ENCODE results near the gene CCDC158.
"Not testable (repeated sequence)": the region's sequence is repeated elsewhere in the genome, so short reads cannot be mapped to it uniquely, and the experiment has no call there.

CCDC158 gene

DNA sequence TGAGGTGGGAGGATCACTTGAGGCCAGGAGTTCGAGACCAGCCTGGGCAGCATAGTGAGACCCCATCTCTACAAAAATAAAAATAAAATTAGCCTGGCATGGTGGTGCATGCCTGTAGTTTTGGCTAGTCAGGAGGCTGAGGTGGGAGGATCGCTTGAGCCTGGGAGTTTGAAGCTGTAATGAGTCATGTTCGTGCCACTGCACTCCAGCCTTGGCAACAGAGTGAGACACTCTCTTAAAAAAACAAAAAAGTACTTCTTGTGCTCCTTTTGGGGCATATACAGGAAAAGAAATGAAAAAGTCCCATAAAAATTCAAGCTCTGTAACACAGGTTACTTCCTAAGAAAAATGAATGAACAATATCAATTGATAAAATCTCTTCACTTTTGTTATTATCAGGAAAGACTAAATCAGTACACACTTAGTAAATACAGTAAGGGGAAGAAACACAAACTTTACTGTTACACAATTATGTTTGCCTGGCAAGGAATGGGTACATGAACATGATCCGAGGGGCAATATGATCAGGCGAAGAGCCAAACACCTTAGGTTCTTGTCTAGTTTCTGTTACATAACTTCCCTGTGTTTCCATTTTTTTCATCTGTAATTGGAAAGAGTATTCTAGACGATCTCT lies 46.9 kb downstream of the CCDC158 start:
- DNase-seq (ENCODE audit: low spot score), result no peak

DNA sequence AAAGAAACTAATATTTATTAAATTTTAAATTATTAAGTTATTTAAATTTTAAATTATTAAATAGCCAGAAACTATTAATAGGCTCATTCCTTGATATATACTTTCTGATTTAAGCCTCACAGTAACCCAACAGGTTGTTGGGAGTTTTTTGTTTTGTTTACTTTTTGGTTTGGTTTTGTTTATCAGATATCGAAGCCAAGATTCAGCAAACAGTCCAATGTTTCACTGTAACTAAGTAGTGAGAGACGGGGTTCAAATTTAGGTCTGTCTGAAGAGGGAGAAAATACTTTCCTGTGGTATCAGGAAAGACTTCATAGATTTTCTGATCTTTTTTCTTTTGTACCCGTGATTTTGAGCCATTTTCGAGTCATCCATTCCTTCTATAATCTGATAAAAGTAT lies 54.2 kb downstream of the CCDC158 start:
- no peak for DNase-seq (ENCODE audit: low spot score)

DNA sequence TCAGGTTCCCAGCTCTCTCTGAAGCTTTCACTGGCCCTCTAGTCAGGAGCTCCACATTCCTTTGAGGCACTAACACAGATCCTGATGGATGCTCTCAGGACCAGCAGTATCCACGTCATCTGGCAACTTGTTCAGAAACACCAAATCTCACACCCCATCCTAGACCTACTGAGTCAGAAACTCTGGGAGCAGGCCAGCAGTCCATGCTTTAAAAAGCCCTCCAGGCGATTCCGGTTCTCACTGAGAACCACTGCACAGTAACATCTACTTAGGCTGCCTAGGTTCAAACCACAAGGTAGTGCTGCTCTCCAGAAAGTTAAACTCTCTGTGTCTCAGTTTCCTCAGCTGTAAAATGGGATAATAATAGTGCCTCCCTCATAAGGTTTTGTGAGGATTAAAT lies 55.3 kb downstream of the CCDC158 start:
- no peak for DNase-seq (ENCODE audit: low spot score)

DNA sequence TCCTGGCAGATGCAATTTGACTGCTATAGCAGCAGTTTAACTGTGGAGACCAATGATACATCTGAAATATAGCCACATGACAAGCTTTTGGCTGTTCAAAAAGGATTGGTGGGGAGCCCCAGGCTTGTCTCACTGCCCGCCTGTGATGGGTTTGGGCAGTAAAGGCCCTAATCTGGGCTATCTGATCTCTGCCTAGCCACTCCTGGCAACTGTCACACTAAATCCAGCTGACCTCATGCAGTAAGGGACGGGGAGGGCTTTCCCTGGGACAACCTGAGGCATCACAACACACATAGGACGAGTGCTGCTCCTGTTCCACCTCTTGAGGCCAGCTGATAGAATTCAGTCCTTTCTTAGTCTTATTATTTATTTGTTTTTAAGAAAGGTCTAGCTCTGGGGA lies 56.2 kb downstream of the CCDC158 start:
- DNase-seq (ENCODE audit: low spot score), result no peak

DNA sequence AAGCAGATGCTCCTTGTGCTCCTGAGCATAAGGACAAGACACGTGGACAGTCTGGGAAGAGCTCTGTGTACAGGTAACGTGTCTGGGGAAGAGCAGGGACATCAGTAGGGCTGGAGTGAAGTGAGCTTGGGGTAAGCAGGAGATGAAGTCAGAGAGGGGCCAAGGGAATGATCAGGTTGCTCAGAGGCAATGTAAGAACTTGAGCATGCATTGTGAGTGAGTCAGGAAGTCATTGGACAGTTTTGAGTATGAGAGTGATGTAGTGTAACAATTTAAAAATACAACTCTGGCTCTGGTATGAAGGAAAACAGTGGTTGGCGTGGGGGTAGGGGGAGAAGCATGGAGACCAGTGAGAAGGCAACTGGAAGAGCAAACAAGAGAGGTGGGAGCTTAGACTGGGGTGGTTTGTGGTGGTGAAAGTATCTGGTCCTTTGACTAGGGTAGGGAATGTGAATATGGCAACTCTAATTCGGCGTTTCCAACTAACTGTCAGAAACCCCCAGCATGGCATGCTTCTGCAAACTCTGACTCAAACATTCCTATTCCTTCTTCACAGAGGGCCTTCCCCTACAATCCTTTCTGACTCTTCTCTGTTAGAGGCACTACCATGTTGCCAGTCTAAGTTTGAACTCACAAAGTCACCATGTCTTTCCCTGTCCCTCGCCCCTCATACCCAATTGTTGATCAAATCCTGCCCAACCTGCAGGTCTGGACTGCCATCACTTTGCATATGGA lies 57.2 kb downstream of the CCDC158 start:
- DNase-seq (ENCODE audit: low spot score), result no peak

DNA sequence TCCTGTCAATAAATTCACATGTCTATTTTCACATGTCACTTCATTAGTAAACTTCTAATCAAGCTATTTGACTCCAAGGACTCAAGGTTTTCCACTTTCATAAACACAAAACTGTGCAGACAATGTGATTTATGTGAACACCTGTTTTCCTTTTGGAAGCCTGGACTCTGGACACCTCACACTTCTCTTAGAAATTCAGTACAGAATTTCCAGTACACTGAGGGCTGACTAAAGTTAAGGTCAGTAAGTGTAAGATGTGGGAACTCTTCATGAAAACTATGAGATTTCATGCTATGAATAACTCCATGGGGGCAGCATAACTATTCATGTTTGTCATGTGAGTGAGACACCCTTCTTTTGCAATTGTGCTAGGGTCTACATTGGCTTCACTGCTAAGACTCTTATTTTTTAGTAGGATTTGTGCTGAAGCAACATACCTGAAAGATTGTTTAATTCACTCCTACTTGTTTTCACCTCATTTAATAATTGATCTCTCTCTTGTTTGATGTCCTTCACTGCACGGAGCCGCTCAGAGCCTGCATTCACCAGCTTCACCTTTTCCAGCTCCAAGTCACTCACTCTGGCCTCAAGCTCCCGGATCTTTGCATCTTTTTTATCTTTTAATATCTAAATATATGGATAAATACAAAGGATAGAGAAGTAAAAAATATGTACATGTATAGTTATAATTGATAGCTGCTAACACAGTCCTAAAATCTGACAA lies 59.1 kb downstream of the CCDC158 start:
- no peak for DNase-seq (ENCODE audit: low spot score)

DNA sequence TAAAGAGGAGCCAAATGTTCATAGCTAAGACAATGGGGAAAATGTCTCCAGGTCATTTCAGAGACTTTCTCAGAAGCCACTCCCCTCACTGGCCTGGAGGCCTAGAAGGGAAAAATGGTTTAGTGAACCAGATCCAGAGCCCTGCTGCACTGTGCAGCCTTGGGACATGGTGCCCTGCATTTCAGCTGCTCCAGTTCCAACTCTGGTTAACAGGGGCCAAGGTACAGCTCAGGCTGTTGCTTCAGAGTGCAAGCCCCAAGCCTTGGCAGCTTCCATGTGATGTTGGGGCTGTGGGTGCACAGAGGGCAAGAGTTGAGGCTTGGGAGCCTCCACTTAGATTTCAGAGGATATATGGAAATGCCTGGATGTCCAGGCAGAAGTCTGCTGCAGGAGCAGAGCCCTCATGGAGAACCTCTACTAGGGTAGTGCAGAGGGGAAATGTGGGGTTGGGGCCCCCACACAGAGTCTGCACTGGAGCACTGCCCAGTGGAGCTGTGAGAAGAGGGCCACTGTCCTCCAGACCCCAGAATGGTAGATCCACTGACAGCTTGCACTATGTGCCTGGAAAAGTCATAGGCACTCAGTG lies 61.0 kb downstream of the CCDC158 start:
- not testable (repeated sequence) for DNase-seq (ENCODE audit: low spot score)

DNA sequence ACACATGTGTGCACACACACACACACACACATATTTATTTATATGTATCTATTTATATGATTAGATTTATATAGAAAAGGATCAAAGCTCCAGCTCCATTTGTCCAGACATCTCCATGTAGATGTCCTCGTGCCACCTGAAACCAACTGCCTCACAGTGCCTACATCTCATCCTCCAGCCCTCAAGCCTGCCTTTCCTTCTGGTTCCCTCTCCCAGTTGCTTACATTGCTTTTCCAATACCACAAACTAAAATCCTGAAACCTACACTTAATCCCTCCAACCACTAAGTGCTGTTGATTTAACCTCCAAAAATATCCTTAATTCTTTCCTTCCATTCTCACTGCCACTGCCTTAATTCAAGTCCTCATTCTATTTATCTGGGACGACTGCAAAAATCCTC lies 63.0 kb downstream of the CCDC158 start:
- no peak for DNase-seq (ENCODE audit: low spot score)

DNA sequence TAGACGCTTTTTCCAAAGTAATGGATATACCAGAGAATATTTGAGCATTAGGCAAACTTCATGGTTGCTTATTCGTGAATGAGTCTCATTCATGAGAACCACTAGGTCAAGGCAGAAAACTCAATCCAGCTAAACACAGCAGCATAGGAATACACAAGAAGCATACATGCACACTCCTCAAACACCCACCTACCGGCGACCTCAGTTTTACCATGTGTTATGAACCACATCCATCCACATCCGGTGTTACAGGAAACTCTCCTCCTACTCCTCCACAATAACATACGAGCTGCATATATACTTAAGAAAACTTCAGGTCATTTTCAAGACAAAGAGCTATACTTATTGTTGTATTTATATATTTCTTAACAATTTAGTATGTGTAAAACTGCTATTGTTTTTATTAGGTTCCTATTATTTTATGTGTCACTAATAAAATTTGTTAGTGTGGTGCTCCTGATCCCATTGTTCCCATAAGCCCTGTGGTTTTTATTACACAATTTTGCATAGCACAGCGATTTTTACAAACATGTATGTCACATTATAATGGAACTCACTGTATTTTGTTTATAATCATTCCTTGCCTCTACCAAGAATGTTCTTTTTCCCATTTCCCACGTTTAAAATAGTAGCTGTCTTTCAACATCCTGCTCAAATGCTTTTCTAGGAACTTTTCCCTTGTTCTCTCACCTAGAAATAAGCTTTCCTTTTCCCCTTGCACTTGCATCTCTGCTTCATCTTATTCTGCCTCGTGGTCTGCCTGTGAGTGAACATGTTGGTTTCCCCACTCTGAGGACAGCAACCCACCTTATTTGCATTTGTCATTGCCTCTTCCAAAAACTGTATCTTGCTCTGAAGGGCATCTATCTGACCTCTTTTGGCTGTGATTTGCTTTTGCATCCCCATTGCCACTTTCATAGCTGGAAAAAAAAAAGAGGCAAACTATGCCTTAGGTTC lies 66.1 kb downstream of the CCDC158 start:
- DNase-seq (ENCODE audit: low spot score), result no peak

DNA sequence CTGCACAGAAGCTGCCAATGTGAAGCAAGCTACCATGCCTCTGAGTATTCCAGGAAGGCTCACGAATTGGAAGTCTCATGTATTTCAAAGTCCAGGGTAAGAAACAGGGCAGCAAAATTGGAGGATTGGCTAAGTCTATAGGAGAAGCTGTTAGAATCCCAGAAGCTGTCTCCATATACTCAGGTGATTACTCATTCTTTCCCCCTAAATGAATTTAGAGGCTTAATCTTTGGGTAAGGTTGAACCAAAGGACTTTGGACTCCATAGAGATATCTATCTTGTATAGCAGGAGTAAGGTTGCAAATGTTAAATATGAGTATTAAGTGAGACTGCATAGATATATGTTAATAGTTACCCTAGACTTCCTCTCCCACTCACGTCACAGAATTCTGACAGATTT lies 78.1 kb downstream of the CCDC158 start:
- DNase-seq (ENCODE audit: low spot score), result no peak

DNA sequence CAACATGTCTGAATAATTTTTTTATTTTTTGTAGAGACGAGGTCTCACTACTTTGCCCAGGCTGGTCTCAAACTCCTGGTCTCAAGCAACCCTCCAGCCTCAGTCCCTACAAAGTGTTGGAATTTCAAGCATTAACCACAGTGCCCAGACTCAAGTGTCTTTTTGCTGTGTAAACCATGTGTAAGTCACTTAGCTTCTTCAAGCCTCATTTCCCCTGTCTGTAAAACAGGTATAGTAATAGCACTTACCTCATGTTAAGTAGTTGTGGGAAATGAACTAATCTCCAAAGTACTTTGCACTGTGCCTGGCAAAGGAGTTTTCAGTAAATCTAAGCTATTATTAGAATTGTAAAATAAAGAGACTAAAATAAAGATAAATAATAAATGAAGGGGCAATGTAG lies 78.8 kb downstream of the CCDC158 start:
- DNase-seq (ENCODE audit: low spot score), result no peak

DNA sequence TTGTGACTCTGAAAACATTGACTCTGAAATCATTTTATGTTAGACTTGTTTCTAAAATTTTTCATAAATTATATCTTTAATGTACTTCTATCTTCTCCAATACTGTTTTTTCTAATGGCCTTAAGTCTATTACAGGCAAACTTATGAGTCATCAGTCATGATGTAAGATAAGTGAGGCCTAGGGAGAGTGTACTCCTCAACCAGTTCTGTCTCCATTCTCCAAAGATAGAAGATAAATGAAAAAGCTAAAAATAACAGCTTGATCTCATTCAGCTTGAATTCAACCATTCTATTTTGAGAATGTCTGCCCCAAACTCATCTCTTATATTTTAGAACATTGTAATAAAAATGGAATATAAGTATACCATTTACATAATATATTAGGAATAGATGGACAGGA lies 79.9 kb downstream of the CCDC158 start:
- DNase-seq (ENCODE audit: low spot score), result no peak

DNA sequence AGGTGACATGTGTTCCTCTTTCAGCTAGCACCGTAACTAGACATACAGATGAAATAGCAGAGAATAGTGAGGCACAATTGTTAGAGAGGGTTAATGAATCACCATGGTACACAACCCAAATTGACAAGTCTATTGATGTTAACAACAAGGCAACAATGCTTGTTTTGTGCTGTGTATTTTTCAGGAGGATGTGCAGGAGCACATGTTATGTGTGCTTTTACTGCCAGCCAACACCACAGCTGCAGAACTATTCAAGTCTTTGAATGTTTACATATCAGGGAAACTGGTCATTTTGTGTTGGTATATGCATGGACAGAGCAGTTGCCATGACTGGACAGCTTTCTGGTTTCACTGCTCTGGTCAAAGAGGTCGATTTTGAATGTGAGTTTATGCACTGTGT lies 81.6 kb downstream of the CCDC158 start:
- no peak for DNase-seq (ENCODE audit: low spot score)

DNA sequence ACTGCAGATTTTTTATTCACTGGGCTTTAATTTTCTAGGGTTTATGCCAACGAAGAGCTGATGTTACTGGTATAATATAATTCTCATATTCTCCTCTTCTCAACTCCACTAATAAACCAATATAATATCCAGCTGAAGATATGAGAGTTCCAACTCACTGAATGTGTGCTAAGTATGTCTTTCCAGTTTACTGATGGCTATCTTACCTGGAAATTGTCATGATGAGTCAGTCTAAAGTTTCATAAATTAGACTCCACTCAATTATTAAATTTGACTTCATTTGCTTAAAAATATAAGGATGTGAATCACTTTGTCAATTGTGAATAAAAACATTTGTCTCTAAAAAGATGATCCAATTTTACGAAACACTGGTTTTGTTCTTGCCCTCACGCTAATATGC lies 86.1 kb downstream of the CCDC158 start:
- DNase-seq (ENCODE audit: low spot score), result no peak

DNA sequence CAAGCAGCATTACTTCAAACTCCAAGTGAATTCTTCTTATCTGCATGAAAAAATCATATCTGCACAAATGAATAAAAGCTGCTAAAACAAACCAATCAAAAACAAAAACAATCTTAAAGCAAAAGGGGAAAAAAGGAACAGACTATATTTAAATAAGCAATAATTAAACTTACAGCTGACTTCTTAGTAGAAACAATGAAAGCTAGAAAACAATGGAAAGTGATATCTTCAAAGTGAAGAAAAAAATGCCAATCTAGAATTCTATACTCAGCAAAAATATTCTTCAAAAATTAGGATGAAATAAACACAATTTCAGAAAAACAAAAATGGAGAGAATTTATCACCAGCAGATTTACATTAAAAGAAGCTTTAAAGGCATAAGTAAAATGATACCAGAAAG lies 94.4 kb downstream of the CCDC158 start:
- no peak for DNase-seq (ENCODE audit: low spot score)

DNA sequence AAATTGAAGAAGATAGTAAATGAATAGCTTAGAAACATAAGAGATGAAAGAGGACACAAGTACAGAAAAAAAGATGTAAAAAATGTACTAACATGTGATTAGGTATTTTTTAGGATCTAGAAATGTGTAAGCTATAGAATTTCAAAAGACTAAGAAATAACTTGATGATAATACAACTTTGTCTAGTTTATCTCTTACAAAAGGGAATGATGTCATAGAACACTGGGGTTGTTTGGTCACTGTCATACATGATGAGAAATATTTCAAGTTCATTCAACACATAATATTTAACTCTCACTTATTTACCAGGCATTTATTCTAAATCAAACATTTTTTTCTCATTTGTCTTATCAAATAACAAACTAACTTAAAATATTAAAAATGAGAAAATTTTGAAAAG lies 95.9 kb downstream of the CCDC158 start:
- DNase-seq (ENCODE audit: low spot score), result no peak

DNA sequence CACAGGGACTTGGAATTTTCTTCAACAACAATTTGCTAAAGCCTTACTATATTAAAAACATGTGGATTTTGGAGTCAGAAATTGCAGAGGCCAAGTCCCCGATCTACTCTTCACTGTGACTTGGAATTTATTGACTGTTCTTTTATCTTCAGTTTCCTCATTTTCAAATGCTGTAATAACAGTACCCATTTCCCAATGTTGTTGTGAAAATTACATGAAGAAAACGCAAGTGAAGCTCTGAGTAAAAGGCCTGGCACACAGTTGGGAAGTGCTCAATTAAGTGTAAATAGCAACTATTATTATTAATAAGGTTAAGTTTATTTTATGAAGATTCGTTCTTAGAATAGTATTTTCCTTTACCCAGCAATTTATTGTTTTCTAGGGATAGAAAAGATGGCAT lies 98.7 kb downstream of the CCDC158 start:
- DNase-seq (ENCODE audit: low spot score), result no peak

DNA sequence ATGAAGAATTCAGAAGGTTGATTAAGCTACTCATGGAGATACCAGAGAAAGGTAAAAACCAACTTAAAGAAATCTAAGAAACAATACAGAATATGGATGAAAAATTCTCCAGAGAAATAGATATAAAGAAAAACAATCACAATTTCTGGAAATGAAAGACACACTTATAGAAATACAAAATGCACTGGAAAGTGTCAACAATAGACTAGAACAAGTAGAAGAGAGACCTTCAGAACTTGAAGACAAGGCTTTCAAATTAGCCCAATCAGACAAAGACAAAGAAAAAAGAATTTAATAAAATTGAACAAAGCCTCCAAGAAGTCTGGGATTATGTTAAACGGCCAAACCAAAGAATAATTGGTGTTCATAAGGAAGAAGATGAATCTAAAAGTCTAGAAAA lies 104.8 kb downstream of the CCDC158 start:
- no peak for DNase-seq (ENCODE audit: low spot score)

DNA sequence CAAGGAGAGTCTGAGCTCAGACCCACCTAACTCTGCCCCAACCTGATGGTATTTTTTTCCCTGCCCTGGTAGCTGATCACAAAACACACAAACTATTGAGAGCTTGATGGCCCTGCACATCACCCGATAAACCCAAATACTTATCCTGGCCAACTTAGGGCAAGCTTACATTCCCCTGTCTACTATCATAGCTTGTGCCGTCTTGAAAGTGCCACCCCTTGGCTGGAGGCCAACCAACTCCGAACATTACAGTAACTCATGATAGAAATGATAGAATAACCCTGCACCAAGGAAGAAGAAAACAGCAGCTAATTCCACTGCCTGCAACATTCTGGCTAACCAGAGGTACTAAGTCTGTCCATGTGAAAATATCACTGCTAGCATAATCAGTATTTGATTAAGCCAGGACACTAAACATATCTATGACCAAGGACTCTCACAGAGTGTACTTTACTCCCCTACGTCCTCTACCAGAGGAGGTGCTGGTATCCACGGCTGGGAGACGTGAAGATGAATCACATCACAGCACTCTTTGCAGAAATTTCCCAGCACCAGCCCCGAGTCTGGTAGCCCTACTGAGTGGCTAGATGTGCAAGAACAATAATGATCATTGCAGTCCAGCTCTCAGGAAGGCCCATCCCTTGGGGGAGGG lies 105.5 kb downstream of the CCDC158 start:
- no peak for DNase-seq (ENCODE audit: low spot score)

DNA sequence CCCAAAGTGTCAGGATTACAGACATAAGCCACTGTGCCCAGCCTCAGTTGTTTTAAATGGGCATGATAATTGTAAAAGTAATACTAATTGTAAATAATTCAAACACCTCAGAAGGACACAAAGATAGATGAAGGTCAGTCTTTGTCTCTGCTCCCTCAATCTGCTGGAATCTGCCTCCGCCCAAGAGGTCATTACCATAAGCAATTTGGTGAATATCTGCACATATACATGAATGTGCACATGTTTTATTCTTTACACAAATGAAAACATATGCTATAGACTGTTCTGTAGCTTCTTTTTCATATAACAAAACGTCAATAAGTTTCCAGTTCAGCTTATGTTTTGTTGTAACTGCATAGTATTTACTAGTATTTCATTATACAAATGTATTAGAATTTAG lies 107.4 kb downstream of the CCDC158 start:
- DNase-seq (ENCODE audit: low spot score), result no peak

DNA sequence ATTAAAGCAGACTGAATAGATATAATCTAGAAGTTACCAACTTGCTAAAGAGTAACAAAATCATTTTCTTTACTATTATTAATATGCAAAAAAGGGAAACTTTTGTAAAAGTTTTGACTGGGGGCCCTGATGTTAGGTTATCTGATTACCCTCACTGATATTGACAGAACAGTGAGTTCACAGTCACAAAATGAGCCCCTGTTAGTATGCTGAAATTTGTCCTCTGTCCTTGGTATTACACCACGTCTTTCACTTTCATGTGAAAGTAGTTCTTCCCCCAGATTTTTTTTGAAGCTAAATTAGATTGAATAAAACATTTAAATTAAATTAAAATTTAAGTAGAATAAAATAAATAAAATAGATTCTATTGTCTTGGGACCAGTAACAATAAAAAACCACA lies 108.5 kb downstream of the CCDC158 start:
- DNase-seq (ENCODE audit: low spot score), result no peak

Data from ecto neural progenitor cell (in vitro differentiated cells).